K562 (cell line): ENCODE measurements around the gene ITPRID2. TPM values are rescaled to one million over a fixed set of nuclear protein-coding genes. Genes with fewer than 3 reads are reported as not detected.

ENCODE experiments used
- ATAC-seq: fragments of 200-7000 bp; cut with Tn5 transposase; 3 replicates; pipeline ENCODE4 v1.9.1; 2020; ENCODE audit warnings: moderate library complexity
- BruUV-seq: library from RNA; stranded (reverse); fragments of 400-500 nt; replicated peaks from 2 replicates; lab custom pipeline; 2021; lab: Mats Ljungman, UMichigan
- CTCF ChIA-PET: fragments of 300-600 bp; formaldehyde crosslinking; extraction: SDS; loops from one replicate; lab custom pipeline; 2021; ENCODE audit warnings: low intra/inter-chr PET ratio; lab: Yijun Ruan, JAX
- POLR2A ChIA-PET: fragments of 300-600, 350-650 bp; sonication (Branson Sonifier 250); formaldehyde crosslinking; extraction: SDS; loops from one replicate; lab custom pipeline; 2021; ENCODE audit warnings: antibody characterized with exemption, inconsistent platforms; lab: Yijun Ruan, JAX
- DNase-seq, 4 experiments: peaks; one replicate each; pipeline versions ENCODE4 v3.0.0 to v3.0.0-alpha.2; 2011 to 2018; ENCODE audit warnings: low spot score in 3 of 4, mixed read lengths in 3 of 4; ENCODE audit errors: extremely low read depth in 1 of 4
- FAIRE-seq: peaks from 2 replicates; lab custom pipeline; 2011; peaks lifted over from hg19 to GRCh38; lab: Jason Lieb, UNC
- H2AFZ ChIP-seq: 2 replicates; pipeline ENCODE4 v1.6.0; 2011; ENCODE audit warnings: low read depth, low read length, control low read depth, inconsistent platforms
- H3K27ac ChIP-seq: fragments of 200-600 bp; 3 replicates; pipeline ENCODE4 v1.8.0; 2011; ENCODE audit warnings: low read depth, mild to moderate bottlenecking, control low read depth, inconsistent platforms, low read length, moderate library complexity, mixed read lengths; ENCODE audit errors: extremely low read depth
- H3K27me3 ChIP-seq, 2 experiments: fragments of 300-600 bp in 1 of 2; 2 replicates in 1 of 2; 3 replicates in 1 of 2; pipeline versions ENCODE4 v1.6.0 to v1.8.0; 2011; ENCODE audit warnings: inconsistent platforms in 2 of 2, low read length in 2 of 2, mild to moderate bottlenecking in 1 of 2, mixed read lengths in 1 of 2, moderate library complexity in 1 of 2; ENCODE audit not compliant: control insufficient read depth in 2 of 2, insufficient read depth in 2 of 2
- H3K36me3 ChIP-seq: fragments of 300-600 bp; 3 replicates; pipeline ENCODE4 v1.8.0; 2011; ENCODE audit warnings: mild to moderate bottlenecking, low read length, inconsistent platforms; ENCODE audit not compliant: control insufficient read depth, insufficient read depth
- H3K4me1 ChIP-seq, 2 experiments: fragments of 200-600 bp in 1 of 2; replicated peaks in 1 of 2; 2 replicates in 1 of 2; 3 replicates in 1 of 2; pipeline versions ENCODE4 v1.5.1 to v1.8.0; 2011; ENCODE audit warnings: inconsistent platforms in 2 of 2, low read length in 2 of 2, mild to moderate bottlenecking in 1 of 2, mixed read lengths in 1 of 2, moderate library complexity in 1 of 2; ENCODE audit not compliant: control insufficient read depth in 2 of 2, insufficient read depth in 2 of 2
- H3K4me2 ChIP-seq: 2 replicates; pipeline ENCODE4 v1.6.1; 2011; ENCODE audit warnings: low read length, control low read depth, inconsistent platforms, mixed read lengths; ENCODE audit not compliant: insufficient read depth
- H3K4me3 ChIP-seq: fragments of 200-600 bp; sonication (generic), shearing (Covaris generic); 2 replicates; pipeline ENCODE4 v1.5.1; 2016; ENCODE audit warnings: control low read depth, inconsistent platforms
- H3K79me2 ChIP-seq: fragments of 200-600 bp; 3 replicates; pipeline ENCODE4 v1.8.0; 2011; ENCODE audit warnings: low read length, inconsistent platforms; ENCODE audit not compliant: control insufficient read depth, insufficient read depth
- H3K9ac ChIP-seq, 2 experiments: 2 replicates each; pipeline versions ENCODE4 v1.6.0 to v1.6.1; 2011; ENCODE audit warnings: low read depth in 2 of 2, low read length in 2 of 2, control low read depth in 1 of 2, inconsistent platforms in 1 of 2, mild to moderate bottlenecking in 1 of 2, mixed read lengths in 1 of 2; ENCODE audit not compliant: insufficient read depth in 1 of 2
- H3K9me1 ChIP-seq: one replicate; pipeline ENCODE4 v1.6.0; 2011; ENCODE audit warnings: inconsistent platforms, mild to moderate bottlenecking, low read length, moderate library complexity; ENCODE audit not compliant: control insufficient read depth, insufficient read depth
- H3K9me3 ChIP-seq: replicated peaks from 2 replicates; pipeline ENCODE4 v1.5.1; 2011; ENCODE audit warnings: low read depth, low read length, inconsistent platforms; ENCODE audit not compliant: control insufficient read depth, insufficient read depth
- H4K20me1 ChIP-seq: replicated peaks from 2 replicates; pipeline ENCODE4 v1.6.1; 2011; ENCODE audit warnings: low read length, inconsistent platforms, mixed read lengths; ENCODE audit not compliant: control insufficient read depth, insufficient read depth
- BDP1 ChIP-seq: IDR thresholded peaks from 3 replicates; pipeline ENCODE4 v1.6.1; 2011; ENCODE audit not compliant: insufficient read length, insufficient read depth
- BMI1 ChIP-seq: fragments of 150-350 bp; IDR thresholded peaks from 2 replicates; pipeline ENCODE4 v1.6.1; 2014; ENCODE audit warnings: low read length
- HINFP ChIP-seq: fragments of 450-650 bp; conservative IDR thresholded peaks from 2 replicates; pipeline ENCODE4 v1.6.1; 2016; ENCODE audit warnings: missing genetic modification characterization, low read depth, mild to moderate bottlenecking, control low read depth, missing compliant biosample characterization
- HNRNPH1 ChIP-seq: fragments of 200-400 bp; formaldehyde crosslinking; optimal IDR thresholded peaks from 2 replicates; pipeline ENCODE3; 2017; ENCODE audit warnings: low read depth, mild to moderate bottlenecking, low read length, moderate library complexity
- PCBP2 ChIP-seq: fragments of 200-400 bp; formaldehyde crosslinking; IDR thresholded peaks from 2 replicates; pipeline ENCODE4 v1.6.1; 2018; ENCODE audit warnings: low read length, low read depth, mild to moderate bottlenecking, moderate library complexity; ENCODE audit not compliant: poor library complexity, severe bottlenecking
- TOE1 ChIP-seq, 2 experiments: fragments of 450-650 bp in 1 of 2; sonication (generic) in 1 of 2; formaldehyde crosslinking in 1 of 2; IDR thresholded peaks; 2 replicates each; pipeline versions ENCODE4 v1.7.1 to v1.8.0; 2016 to 2022; ENCODE audit warnings: borderline replicate concordance in 2 of 2, mild to moderate bottlenecking in 2 of 2, antibody characterized with exemption in 1 of 2, inconsistent platforms in 1 of 2, low read depth in 1 of 2, missing genetic modification reagents in 1 of 2, moderate library complexity in 1 of 2
- ZNF274 ChIP-seq: IDR thresholded peaks from 2 replicates; pipeline ENCODE4 v1.6.1; 2011; ENCODE audit warnings: low read depth, mild to moderate bottlenecking, low read length, moderate library complexity, borderline replicate concordance
- WGBS: fragments of 100-300 bp; shearing (Covaris generic); methylation state at CpG from one replicate; pipeline ENCODE4 v1.1.6; 2016; ENCODE audit warnings: low coverage, mixed read lengths; ENCODE audit not compliant: insufficient coverage; ENCODE audit errors: missing lambda C conversion rate; 5-methylcytosine and 5-hydroxymethylcytosine counted together
- in situ Hi-C: fragments of 300-500 bp; cut with MboI; formaldehyde crosslinking; loops from 4 replicates; pipeline ENCODE4 v1.15.0; 2018; ENCODE audit warnings: inconsistent platforms, mixed read lengths
- intact Hi-C: fragments of 100-400 bp; cut with micrococcal nuclease; formaldehyde crosslinking; loops from 2 replicates; pipeline ENCODE4 v1.14.2; 2022
- polyA plus RNA-seq, 8 experiments: library from polyadenylated mRNA; depleted of rRNA in 4 of 8; stranded (reverse) in 5 of 8; unstranded in 3 of 8; fragments of >200 nt; fragmentation: Nextera tagmentation in 2 of 8; fragmentation: Illumina TruSeq in 1 of 8; extraction: Ambion mirVana in 2 of 8; extraction: Trizol in 1 of 8; gene quantifications; 2 replicates each; pipeline versions ENCODE4 v1.2.1 to v1.2.3, GENCODE V29; 2011 to 2014; ENCODE audit warnings: inconsistent platforms in 1 of 8, missing spikeins in 1 of 8
- total RNA-seq, 7 experiments: library from RNA; depleted of rRNA in 6 of 7; stranded (reverse); fragments of >200 nt in 6 of 7; fragmentation: Illumina TruSeq in 2 of 7; extraction: Trizol in 2 of 7; gene quantifications; 2 replicates each; pipeline versions ENCODE4 v1.2.1 to v1.2.3, GENCODE V29; 2011 to 2021; ENCODE audit warnings: low replicate concordance in 1 of 7
- TF ChIP-seq, protein P1 (sequence below): fragments of 450-650 bp; formaldehyde crosslinking; IDR thresholded peaks from 2 replicates; pipeline ENCODE4 v1.4.0; 2020; ENCODE audit warnings: mild to moderate bottlenecking, moderate library complexity
- TF ChIP-seq, protein P2 (sequence below), 2 experiments: fragments of 450-650 bp; IDR thresholded peaks; 2 replicates each; pipeline ENCODE4 v1.6.1; 2016

The ITPRID2 gene
- total and polyA plus RNA-seq, 9 of the 15 experiments (the other 6 are each of a cell fraction or from before 2014, with no cell fraction given): 18.5 to 77.8 (median 52.0) TPM

DNA sequence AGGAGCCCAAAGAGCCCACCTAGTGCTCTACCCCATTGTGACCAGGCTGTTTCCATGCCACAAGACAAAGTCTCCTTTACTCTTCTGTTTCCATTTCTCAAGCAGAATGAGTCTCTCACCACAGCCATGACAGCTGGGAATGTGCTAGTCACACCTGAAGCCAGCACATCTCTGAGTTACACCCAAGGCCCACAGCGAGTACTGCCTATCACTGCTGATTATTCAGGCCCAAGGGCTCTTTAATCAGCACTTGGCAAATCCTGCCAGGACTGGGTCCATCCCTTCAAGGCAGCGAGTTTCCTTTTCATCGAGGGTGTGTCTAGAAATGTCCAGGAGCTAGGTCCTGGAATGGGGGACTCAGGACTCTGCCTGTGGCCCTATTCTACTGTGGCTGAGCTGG lies 79.5 kb downstream of the ITPRID2 start:
- intact Hi-C loops: no loop called here
- H4K20me1 ChIP-seq: no peaks in the 10 kb centered on the region
- POLR2A ChIA-PET: interaction anchor here (0.6 kb wide), 1 partner anchor 670 kb away, joined by 3 read pairs; no protein-coding TSS in a partner anchor
- FAIRE-seq: no peak
- H3K79me2 ChIP-seq: no peaks in the 10 kb centered on the region
- no peak for ATAC-seq
- no peaks in the 10 kb centered on the region for H3K9me1 ChIP-seq
- no peaks in the 10 kb centered on the region for H3K4me1 ChIP-seq
- WGBS: 0% methylated on average over 3 of the region's 3 CpGs
- H3K4me3 ChIP-seq: no peak overlapping the region
- TF ChIP-seq HNRNPH1: no peak
- no peak for TF ChIP-seq BDP1
- TF ChIP-seq, all 486 proteins: peak for 0
- H3K4me2 ChIP-seq: no peak overlapping the region
- H3K27ac ChIP-seq: no peak overlapping the region
- no peaks in the 10 kb centered on the region for H3K27me3 ChIP-seq
- BruUV-seq: no TSS peak
- no peaks in the 10 kb centered on the region for H3K9me3 ChIP-seq
- H3K36me3 ChIP-seq: no peaks in the 10 kb centered on the region
- CTCF ChIA-PET: no interaction called here
- no peak for DNase-seq
- in situ Hi-C loops: no loop called here
- no peak overlapping the region for H2AFZ ChIP-seq
- H3K9ac ChIP-seq: no peak overlapping the region

DNA sequence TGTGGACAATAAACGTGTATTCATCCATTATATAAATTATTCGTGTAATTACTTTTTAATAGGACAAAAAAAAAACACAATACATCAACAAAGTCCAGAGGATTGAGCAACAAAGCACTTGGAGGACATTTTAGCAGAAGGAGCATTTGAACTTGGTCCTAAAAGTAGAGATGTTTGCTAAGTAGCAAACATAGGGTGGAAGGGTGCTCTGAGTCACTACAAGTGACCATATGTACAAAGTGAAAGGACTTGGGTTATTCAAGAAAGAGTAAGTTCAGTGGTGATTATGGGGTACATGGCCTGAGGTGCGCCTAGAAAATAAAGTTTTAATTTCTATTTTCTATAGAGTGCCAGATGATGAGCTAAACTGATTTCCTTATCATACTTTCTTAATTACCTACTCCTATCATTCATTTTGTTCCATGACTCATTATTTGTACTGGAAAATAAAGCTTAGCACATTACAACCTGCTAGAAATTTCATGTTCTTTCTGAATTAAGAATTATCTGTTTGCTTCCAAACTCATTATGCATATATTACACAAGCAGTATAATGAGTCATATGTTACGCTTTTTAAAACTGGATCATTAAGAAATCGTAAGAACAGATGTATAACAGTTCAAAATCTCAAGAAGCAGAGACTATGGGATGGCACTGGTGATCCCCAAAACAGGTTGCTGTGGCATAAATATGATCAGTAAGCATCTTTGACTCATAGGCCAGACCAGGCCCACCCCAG lies 81.1 kb downstream of the ITPRID2 start:
- Histone ChIP-seq H3K27me3 (no peaks in the 10 kb centered on the region), H4K20me1 (no peaks in the 10 kb centered on the region), H3K27ac (no peak overlapping the region), H3K36me3 (no peaks in the 10 kb centered on the region), H2AFZ (no peak overlapping the region), H3K4me1 (no peaks in the 10 kb centered on the region), H3K9me1 (no peaks in the 10 kb centered on the region), H3K4me3 (no peak overlapping the region), H3K9me3 (no peaks in the 10 kb centered on the region), H3K4me2 (no peak overlapping the region), H3K9ac (no peak overlapping the region), H3K79me2 (no peaks in the 10 kb centered on the region)
- 0% methylated on average over 5 of the region's 5 CpGs for WGBS
- POLR2A ChIA-PET: no interaction called here
- FAIRE-seq (no peak), DNase-seq (no peak), ATAC-seq (no peak)
- intact Hi-C loops: no loop called here
- BruUV-seq: no TSS peak
- CTCF ChIA-PET: no interaction called here
- in situ Hi-C loops: no loop called here
- no peak for TF ChIP-seq HINFP
- TF ChIP-seq, protein P1, sequence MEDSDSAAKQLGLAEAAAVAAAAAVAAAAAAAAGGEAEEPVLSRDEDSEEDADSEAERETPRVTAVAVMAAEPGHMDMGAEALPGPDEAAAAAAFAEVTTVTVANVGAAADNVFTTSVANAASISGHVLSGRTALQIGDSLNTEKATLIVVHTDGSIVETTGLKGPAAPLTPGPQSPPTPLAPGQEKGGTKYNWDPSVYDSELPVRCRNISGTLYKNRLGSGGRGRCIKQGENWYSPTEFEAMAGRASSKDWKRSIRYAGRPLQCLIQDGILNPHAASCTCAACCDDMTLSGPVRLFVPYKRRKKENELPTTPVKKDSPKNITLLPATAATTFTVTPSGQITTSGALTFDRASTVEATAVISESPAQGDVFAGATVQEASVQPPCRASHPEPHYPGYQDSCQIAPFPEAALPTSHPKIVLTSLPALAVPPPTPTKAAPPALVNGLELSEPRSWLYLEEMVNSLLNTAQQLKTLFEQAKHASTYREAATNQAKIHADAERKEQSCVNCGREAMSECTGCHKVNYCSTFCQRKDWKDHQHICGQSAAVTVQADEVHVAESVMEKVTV (CRISPR knock-in tag): no peak
- TF ChIP-seq ZNF274: no peak
- no peak for TF ChIP-seq BMI1
- no peak for TF ChIP-seq TOE1 (IDR thresholded peaks at IDR 0.05; ENCODE audit: borderline replicate concordance)
- TF ChIP-seq TOE1 (CRISPR knock-in tag; IDR thresholded peaks at IDR 0.05; ENCODE audit: borderline replicate concordance, low read depth): no peak
- TF ChIP-seq, protein P2, sequence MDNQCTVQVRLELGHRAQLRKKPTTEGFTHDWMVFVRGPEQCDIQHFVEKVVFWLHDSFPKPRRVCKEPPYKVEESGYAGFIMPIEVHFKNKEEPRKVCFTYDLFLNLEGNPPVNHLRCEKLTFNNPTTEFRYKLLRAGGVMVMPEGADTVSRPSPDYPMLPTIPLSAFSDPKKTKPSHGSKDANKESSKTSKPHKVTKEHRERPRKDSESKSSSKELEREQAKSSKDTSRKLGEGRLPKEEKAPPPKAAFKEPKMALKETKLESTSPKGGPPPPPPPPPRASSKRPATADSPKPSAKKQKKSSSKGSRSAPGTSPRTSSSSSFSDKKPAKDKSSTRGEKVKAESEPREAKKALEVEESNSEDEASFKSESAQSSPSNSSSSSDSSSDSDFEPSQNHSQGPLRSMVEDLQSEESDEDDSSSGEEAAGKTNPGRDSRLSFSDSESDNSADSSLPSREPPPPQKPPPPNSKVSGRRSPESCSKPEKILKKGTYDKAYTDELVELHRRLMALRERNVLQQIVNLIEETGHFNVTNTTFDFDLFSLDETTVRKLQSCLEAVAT (IDR thresholded peaks at IDR 0.05): no peak
- TF ChIP-seq PCBP2: no peak
